ENCODE data around the gene GUCA2A. TPM values are rescaled to one million over a fixed set of nuclear protein-coding genes. Genes with fewer than 3 reads are reported as not detected.

GUCA2A gene, protein sequence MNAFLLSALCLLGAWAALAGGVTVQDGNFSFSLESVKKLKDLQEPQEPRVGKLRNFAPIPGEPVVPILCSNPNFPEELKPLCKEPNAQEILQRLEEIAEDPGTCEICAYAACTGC
- total RNA-seq (6.5 and 13.5 TPM in 2 replicates), polyA plus RNA-seq (8.7 and 11.0 TPM in 2 replicates)

DNA sequence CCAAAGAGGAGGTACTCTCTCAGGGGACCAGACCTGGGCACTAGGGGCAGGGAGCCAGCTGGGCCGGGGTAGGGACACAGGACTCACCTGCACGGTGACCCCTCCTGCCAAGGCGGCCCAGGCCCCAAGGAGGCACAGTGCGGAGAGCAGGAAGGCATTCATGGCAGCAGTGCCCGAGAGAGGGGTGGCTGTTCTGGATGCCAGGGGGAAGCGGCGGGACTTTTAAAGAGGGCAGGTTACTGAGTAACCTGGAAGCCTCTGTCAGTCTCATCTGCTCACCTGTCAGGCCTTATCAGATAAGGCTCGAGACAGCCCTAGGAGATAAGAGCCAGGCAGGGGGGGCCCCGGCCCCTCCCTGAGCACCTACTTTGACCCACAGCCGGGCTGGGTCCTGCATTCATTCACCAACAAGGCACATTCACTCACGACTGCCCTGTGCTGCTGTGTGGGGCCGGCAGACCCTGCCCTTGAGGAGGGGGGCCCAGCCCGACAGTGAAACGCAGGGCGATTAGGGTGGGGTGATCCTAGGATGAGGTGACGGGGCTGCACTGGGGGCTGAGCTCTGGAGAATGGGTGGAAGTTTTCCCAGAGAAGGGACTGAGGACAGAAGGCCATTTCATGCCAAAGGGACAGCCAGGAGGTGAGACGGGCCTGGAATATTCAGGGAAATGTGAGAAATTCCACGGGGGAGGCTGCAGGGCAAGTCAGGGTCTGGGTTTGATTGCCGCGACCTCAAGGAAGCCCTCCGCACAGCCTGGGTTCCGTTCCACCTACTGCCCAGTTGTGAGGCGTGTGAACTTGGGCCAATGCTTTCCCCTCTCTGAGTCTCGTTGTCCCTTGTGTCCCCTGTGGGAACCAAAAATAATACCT lies at the start of gene GUCA2A:
Gene GUCA2A, minus strand, starts transcription at position 195 of the 870 bp plus-strand sequence. Its CDS starts 33 bp downstream, at position 162.
- Histone ChIP-seq H3K4me3 (no peak within 1 kb of the TSS), H3K9me2 (replicated peaks; ENCODE audit: insufficient read depth) (no peaks in the 10 kb centered on the region), H4K20me1 (ENCODE audit: insufficient read depth, poor library complexity, severe bottlenecking) (no peaks in the 10 kb centered on the region), H3K27me3 (no peaks in the 10 kb centered on the region), H3K4me1 (ENCODE audit: insufficient read depth) (peaks cover 14% of the 10 kb centered on the region), H3K27ac (peak within 1 kb of the TSS; percentile 78), H3K36me3 (replicated peaks; ENCODE audit: insufficient read depth, low read depth) (no peaks in the 10 kb centered on the region), H3K4me2 (peak within 1 kb of the TSS; percentile 67), H3K79me2 (no peaks in the 10 kb centered on the region), H2AFZ (no peak within 1 kb of the TSS), H3K9me3 (ENCODE audit: low read depth) (peaks cover 5% of the 10 kb centered on the region)
- TF ChIP-seq, protein P1, sequence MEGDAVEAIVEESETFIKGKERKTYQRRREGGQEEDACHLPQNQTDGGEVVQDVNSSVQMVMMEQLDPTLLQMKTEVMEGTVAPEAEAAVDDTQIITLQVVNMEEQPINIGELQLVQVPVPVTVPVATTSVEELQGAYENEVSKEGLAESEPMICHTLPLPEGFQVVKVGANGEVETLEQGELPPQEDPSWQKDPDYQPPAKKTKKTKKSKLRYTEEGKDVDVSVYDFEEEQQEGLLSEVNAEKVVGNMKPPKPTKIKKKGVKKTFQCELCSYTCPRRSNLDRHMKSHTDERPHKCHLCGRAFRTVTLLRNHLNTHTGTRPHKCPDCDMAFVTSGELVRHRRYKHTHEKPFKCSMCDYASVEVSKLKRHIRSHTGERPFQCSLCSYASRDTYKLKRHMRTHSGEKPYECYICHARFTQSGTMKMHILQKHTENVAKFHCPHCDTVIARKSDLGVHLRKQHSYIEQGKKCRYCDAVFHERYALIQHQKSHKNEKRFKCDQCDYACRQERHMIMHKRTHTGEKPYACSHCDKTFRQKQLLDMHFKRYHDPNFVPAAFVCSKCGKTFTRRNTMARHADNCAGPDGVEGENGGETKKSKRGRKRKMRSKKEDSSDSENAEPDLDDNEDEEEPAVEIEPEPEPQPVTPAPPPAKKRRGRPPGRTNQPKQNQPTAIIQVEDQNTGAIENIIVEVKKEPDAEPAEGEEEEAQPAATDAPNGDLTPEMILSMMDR (IDR thresholded peaks at IDR 0.05; ENCODE audit: poor library complexity): no peak
- TF ChIP-seq EZH2phosphoT487 (IDR thresholded peaks at IDR 0.05; ENCODE audit: low read depth, severe bottlenecking, unreplicated experiment) (no peak), EZH2 (IDR thresholded peaks at IDR 0.05; ENCODE audit: borderline replicate concordance) (no peak)
- DNase-seq (ENCODE audit: low spot score): peak; percentile 40
- WGBS (ENCODE audit: low lambda C conversion rate, missing lambda C conversion rate): 58% methylated on average over 22 of the region's 24 CpGs

DNA sequence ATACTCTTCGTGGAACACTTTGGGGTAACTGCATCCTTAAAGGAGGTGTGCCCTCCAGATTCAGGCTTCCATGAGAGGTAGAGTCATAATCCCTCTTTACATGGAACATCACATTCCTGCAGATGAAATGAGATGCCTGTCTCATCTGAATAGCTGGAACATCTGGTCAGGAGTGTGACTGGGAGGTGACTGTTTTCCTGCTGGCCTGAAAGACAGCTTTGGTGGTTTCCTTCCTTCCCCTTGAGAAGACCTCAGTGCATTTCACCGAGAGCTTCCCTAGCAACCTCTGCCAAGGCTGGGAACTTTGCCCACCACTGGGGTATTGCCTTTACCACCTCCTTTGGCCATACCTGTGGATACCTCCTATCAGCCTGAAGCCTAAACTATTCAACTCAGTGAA lies 46.7 kb upstream of the GUCA2A start:
- H3K27me3 ChIP-seq: no peaks in the 10 kb centered on the region
- peaks cover 5% of the 10 kb centered on the region for H4K20me1 ChIP-seq (ENCODE audit: insufficient read depth, poor library complexity, severe bottlenecking)
- H3K9me2 ChIP-seq (replicated peaks; ENCODE audit: insufficient read depth): no peaks in the 10 kb centered on the region
- H3K27ac ChIP-seq: no peak overlapping the region
- WGBS (ENCODE audit: low lambda C conversion rate, missing lambda C conversion rate): 100% methylated on average over 2 of the region's 2 CpGs
- H3K79me2 ChIP-seq: peaks cover 70% of the 10 kb centered on the region
- no peak for DNase-seq (ENCODE audit: low spot score)
- no peak for TF ChIP-seq EZH2 (IDR thresholded peaks at IDR 0.05; ENCODE audit: borderline replicate concordance)
- TF ChIP-seq EZH2phosphoT487 (IDR thresholded peaks at IDR 0.05; ENCODE audit: low read depth, severe bottlenecking, unreplicated experiment): no peak
- TF ChIP-seq, protein P1 (IDR thresholded peaks at IDR 0.05; ENCODE audit: poor library complexity): no peak
- peaks cover 8% of the 10 kb centered on the region for H3K4me1 ChIP-seq (ENCODE audit: insufficient read depth)
- H2AFZ ChIP-seq: no peak overlapping the region
- H3K9me3 ChIP-seq (ENCODE audit: low read depth): no peaks in the 10 kb centered on the region
- no peaks in the 10 kb centered on the region for H3K36me3 ChIP-seq (replicated peaks; ENCODE audit: insufficient read depth, low read depth)
- no peak overlapping the region for H3K4me3 ChIP-seq
- H3K4me2 ChIP-seq: no peak overlapping the region

DNA sequence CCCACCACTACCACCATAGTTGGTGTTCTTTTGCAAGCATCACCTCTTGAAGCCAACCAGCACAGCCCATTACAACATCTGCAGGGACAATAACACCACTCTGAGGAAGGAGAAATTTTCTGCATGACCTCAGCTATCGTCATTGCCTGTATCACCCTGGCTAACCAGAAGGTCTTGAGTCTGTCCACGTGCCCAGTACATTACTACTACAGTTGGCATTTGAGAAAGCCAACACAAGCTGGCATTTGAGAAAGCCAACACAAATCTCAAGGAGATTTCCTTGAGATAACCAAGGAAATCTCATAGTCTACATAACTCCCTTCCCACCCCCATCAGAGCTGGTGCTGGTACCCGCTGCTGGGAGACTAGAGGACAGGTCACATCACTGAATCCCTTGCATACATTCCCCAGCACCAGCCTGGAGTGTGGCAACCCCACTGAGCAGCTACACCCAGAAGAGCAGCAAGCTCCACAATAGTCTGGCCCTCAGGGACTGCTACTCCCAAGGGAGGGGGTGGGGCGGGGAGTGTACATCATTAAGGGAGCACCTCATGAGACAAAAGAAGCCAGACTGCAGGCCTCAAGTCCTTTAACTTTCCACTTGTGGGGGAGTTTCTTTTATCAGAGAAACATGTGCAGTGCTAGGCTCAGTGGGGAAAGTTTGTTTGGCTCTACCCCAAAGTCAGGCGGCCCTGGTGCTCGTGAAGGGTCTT lies 46.0 kb upstream of the GUCA2A start:
- H2AFZ ChIP-seq: no peak overlapping the region
- no peak overlapping the region for H3K4me3 ChIP-seq
- no peaks in the 10 kb centered on the region for H3K9me2 ChIP-seq (replicated peaks; ENCODE audit: insufficient read depth)
- H4K20me1 ChIP-seq (ENCODE audit: insufficient read depth, poor library complexity, severe bottlenecking): peaks cover 5% of the 10 kb centered on the region
- no peaks in the 10 kb centered on the region for H3K36me3 ChIP-seq (replicated peaks; ENCODE audit: insufficient read depth, low read depth)
- H3K9me3 ChIP-seq (ENCODE audit: low read depth): no peaks in the 10 kb centered on the region
- H3K4me1 ChIP-seq (ENCODE audit: insufficient read depth): peaks cover 8% of the 10 kb centered on the region
- no peaks in the 10 kb centered on the region for H3K27me3 ChIP-seq
- WGBS (ENCODE audit: low lambda C conversion rate, missing lambda C conversion rate): 96% methylated on average over 6 of the region's 6 CpGs
- no peak overlapping the region for H3K27ac ChIP-seq
- DNase-seq (ENCODE audit: low spot score): no peak
- H3K79me2 ChIP-seq: peaks cover 71% of the 10 kb centered on the region
- TF ChIP-seq EZH2phosphoT487 (IDR thresholded peaks at IDR 0.05; ENCODE audit: low read depth, severe bottlenecking, unreplicated experiment) (no peak), EZH2 (IDR thresholded peaks at IDR 0.05; ENCODE audit: borderline replicate concordance) (no peak)
- TF ChIP-seq, protein P1 (IDR thresholded peaks at IDR 0.05; ENCODE audit: poor library complexity): no peak
- no peak overlapping the region for H3K4me2 ChIP-seq
